Sigmoid colon (tissue), 7 donors: ENCODE results near the gene GARRE1. TPM values are rescaled to one million over a fixed set of nuclear protein-coding genes. Genes with fewer than 3 reads are reported as not detected.

Experiments
- DNase-seq: peaks from one replicate; pipeline ENCODE4 v3.0.0-alpha.2; 2019
- H3K27ac ChIP-seq, 4 donors: fragments of 200-600 bp; sonication (generic); one replicate each; pipeline ENCODE4 v1.5.1; 2016 to 2019; ENCODE audit warnings: mild to moderate bottlenecking in 1 of 4
- H3K27me3 ChIP-seq, 3 donors: fragments of 200-600 bp; sonication (generic); one replicate each; pipeline ENCODE4 v1.5.1; 2019; ENCODE audit warnings: mild to moderate bottlenecking in 1 of 3
- H3K36me3 ChIP-seq, 4 donors: fragments of 200-600 bp; sonication (generic); one replicate each; pipeline ENCODE4 v1.5.1; 2016 to 2019
- H3K4me1 ChIP-seq, 4 donors: fragments of 200-600 bp; sonication (generic); one replicate each; pipeline ENCODE4 v1.5.1; 2017 to 2019
- H3K4me3 ChIP-seq, 4 donors: fragments of 200-600 bp; sonication (generic); one replicate each; pipeline ENCODE4 v1.5.1; 2017 to 2019; ENCODE audit warnings: mild to moderate bottlenecking in 2 of 4, moderate library complexity in 1 of 4
- H3K9me3 ChIP-seq, 4 donors: fragments of 200-600 bp in 3 of 4; sonication (generic) in 3 of 4; one replicate each; pipeline versions ENCODE4 v1.5.1 to v1.6.1; 2013 to 2019
- CTCF ChIP-seq, 4 experiments: fragments of 450-650 bp in 3 of 4; fragments of 200-600 bp in 1 of 4; IDR thresholded peaks; one replicate each; pipeline ENCODE4 v1.5.1; 2016 to 2019; ENCODE audit warnings: antibody characterized with exemption in 4 of 4, mild to moderate bottlenecking in 3 of 4, moderate library complexity in 2 of 4
- EP300 ChIP-seq, 4 donors: sonication (generic); formaldehyde crosslinking; IDR thresholded peaks; one replicate each; pipeline ENCODE4 v1.6.1; 2017; ENCODE audit warnings: antibody characterized with exemption in 4 of 4
- POLR2A ChIP-seq, 2 donors: fragments of 450-650 bp; IDR thresholded peaks; one replicate each; pipeline ENCODE4 v1.6.1; 2016; ENCODE audit warnings: antibody characterized with exemption in 2 of 2, mild to moderate bottlenecking in 2 of 2, moderate library complexity in 2 of 2
- POLR2AphosphoS5 ChIP-seq, 4 donors: sonication (generic); formaldehyde crosslinking; IDR thresholded peaks; one replicate each; pipeline ENCODE4 v1.6.1; 2017; ENCODE audit warnings: antibody characterized with exemption in 4 of 4
- WGBS, 2 donors: extraction: QIAGEN DNeasy Blood & Tissue Kit; methylation state at CpG; one replicate each; pipeline ENCODE4 v1.1.7; 2013; 5-methylcytosine and 5-hydroxymethylcytosine counted together
- intact Hi-C: fragments of 100-400 bp; cut with DNase I; formaldehyde crosslinking; loops from one replicate; pipeline ENCODE4 v1.15.1; 2023
- polyA plus RNA-seq, 3 donors: library from polyadenylated mRNA; stranded (reverse); fragments of 200-250 nt; gene quantifications; one replicate each; pipeline ENCODE4 v1.2.3, GENCODE V29; 2013
- total RNA-seq, 4 donors: library from RNA; depleted of rRNA; stranded (reverse); fragments of >200 nt; gene quantifications; one replicate each; pipeline ENCODE4 v1.1.0, GENCODE V29; 2016
- donor health status: healthy with polysubstance abuse.
- donor health status: Bipolar disorder and iron deficiency.
- donor health status: healthy.

GARRE1 gene
- total and polyA plus RNA-seq, 7 donors: 3.5 to 20.2 (median 11.1) TPM

- no peaks in the 10 kb centered on the region for H3K27me3 ChIP-seq
- H3K9me3 ChIP-seq: no peaks in the 10 kb centered on the region
- H3K4me3 ChIP-seq: no peak overlapping the region
- DNase-seq: no peak
- intact Hi-C loops: no loop called here
- WGBS, 2 donors: 93 to 97% methylated on average over 10 of the region's 10 CpGs
- H3K27ac ChIP-seq: no peak overlapping the region
- peaks cover 9 to 53% (median 18%) of the 10 kb centered on the region in 4 donors for H3K36me3 ChIP-seq
- H3K4me1 ChIP-seq: peaks cover 0 to 31% (median 21%) of the 10 kb centered on the region in 4 donors
- no peak for TF ChIP-seq CTCF (IDR thresholded peaks at IDR 0.05)
- TF ChIP-seq EP300 (IDR thresholded peaks at IDR 0.05): no peak
- TF ChIP-seq POLR2A (IDR thresholded peaks at IDR 0.05): no peak
- TF ChIP-seq POLR2AphosphoS5 (IDR thresholded peaks at IDR 0.05): no peak
Measured at GRCh38 chr19:34230820-34231219, 23.5 kb upstream of the GARRE1 start.

- no peak for DNase-seq
- intact Hi-C loops: no loop called here
- no peaks in the 10 kb centered on the region for H3K9me3 ChIP-seq
- peaks cover 0 to 31% (median 23%) of the 10 kb centered on the region in 4 donors for H3K4me1 ChIP-seq
- H3K27me3 ChIP-seq: no peaks in the 10 kb centered on the region
- 90 to 92% methylated on average over 4 of the region's 4 CpGs for WGBS, 2 donors
- no peak for TF ChIP-seq POLR2A (IDR thresholded peaks at IDR 0.05)
- no peak for TF ChIP-seq POLR2AphosphoS5 (IDR thresholded peaks at IDR 0.05)
- no peak for TF ChIP-seq CTCF (IDR thresholded peaks at IDR 0.05)
- no peak for TF ChIP-seq EP300 (IDR thresholded peaks at IDR 0.05)
- H3K4me3 ChIP-seq: no peak overlapping the region
- H3K36me3 ChIP-seq: peaks cover 9 to 47% (median 18%) of the 10 kb centered on the region in 4 donors
- H3K27ac ChIP-seq: no peak overlapping the region
Measured at GRCh38 chr19:34231439-34231838, 22.9 kb upstream of the GARRE1 start.

DNA sequence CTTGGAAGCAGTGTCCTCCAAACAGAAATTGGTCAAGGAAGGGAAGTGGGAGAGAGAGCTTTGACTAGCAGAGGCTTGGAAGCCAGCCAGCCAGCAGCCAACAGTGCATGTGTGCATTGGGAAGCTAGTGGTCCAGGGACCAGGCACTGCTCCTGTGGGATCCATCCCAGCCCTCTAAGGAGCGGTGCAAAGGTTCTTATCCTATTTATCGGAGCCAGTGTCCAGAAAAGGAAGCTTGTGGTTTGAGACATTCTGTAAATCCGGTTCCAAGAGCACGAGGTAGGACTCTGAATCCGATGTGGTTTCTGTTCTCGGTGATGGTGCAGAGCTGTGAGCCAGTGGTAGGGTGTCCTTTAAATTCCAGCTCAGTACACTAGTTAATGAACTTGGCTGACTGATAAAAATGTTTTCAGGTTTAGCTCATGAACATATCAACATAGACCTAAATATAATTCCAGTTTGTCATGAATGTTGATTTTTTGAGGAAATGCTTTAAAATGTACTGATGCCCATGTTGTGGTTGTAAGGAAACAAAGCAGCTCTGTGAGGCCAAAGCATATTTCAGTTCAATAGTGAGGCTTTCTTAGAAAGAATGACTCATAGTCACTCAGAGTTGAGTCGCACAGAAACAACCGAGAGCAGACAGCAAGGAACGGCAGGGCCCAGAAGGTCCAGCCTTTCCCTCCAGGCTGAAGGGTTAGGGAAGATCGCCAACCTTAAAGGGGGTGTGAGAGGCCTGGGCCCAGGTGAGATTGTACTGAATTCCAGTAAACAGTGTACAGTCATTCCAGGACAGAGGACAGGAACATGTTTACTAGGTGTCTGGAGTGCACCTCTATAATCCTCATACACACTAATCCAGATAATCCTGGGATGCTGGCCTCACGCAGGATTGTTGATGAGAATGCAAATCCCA, 21.5 kb upstream of the GARRE1 start:
- Histone ChIP-seq H3K4me1 (peaks cover 0 to 31% (median 25%) of the 10 kb centered on the region in 4 donors), H3K27me3 (no peaks in the 10 kb centered on the region), H3K27ac (peak overlapping the region; percentile 21 to 53 (median 45)), H3K36me3 (peaks cover 9 to 33% (median 16%) of the 10 kb centered on the region in 4 donors), H3K4me3 (no peak overlapping the region), H3K9me3 (no peaks in the 10 kb centered on the region)
- no peak for TF ChIP-seq CTCF (IDR thresholded peaks at IDR 0.05)
- TF ChIP-seq EP300 (IDR thresholded peaks at IDR 0.05): no peak
- no peak for TF ChIP-seq POLR2A (IDR thresholded peaks at IDR 0.05)
- peak in 1 of 4 donors; percentile 20 for TF ChIP-seq POLR2AphosphoS5 (IDR thresholded peaks at IDR 0.05)
- intact Hi-C loops: no loop called here
- DNase-seq: peak; percentile 77
- WGBS, 2 donors: 46 to 65% methylated on average over 11 of the region's 11 CpGs

- H3K27ac ChIP-seq: no peak overlapping the region
- 91 to 95% methylated on average over 2 of the region's 2 CpGs for WGBS, 2 donors
- peaks cover 0 to 7% (median 3%) of the 10 kb centered on the region in 4 donors for H3K36me3 ChIP-seq
- no peaks in the 10 kb centered on the region for H3K9me3 ChIP-seq
- DNase-seq: no peak
- intact Hi-C loops: no loop called here
- H3K4me3 ChIP-seq: no peak overlapping the region
- TF ChIP-seq POLR2AphosphoS5 (IDR thresholded peaks at IDR 0.05) (no peak), POLR2A (IDR thresholded peaks at IDR 0.05) (no peak), EP300 (IDR thresholded peaks at IDR 0.05) (no peak), CTCF (IDR thresholded peaks at IDR 0.05) (no peak)
- H3K4me1 ChIP-seq: peaks cover 0 to 31% (median 25%) of the 10 kb centered on the region in 4 donors
- H3K27me3 ChIP-seq: no peaks in the 10 kb centered on the region
Measured at GRCh38 chr19:34235425-34235940, 18.9 kb upstream of the GARRE1 start.
